KG1 (cell line): Measurements from ENCODE around the gene BCAS4.
"Not testable (repeated sequence)": the region's sequence is repeated elsewhere in the genome, so short reads cannot be mapped to it uniquely, and the experiment has no call there.

Experiments
- DNase-seq: peaks from one replicate; lab custom pipeline; 2025; lab: John Stamatoyannopoulos, UW

The BCAS4 gene, protein sequence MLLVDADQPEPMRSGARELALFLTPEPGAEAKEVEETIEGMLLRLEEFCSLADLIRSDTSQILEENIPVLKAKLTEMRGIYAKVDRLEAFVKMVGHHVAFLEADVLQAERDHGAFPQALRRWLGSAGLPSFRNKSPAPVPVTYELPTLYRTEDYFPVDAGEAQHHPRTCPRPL

DNA sequence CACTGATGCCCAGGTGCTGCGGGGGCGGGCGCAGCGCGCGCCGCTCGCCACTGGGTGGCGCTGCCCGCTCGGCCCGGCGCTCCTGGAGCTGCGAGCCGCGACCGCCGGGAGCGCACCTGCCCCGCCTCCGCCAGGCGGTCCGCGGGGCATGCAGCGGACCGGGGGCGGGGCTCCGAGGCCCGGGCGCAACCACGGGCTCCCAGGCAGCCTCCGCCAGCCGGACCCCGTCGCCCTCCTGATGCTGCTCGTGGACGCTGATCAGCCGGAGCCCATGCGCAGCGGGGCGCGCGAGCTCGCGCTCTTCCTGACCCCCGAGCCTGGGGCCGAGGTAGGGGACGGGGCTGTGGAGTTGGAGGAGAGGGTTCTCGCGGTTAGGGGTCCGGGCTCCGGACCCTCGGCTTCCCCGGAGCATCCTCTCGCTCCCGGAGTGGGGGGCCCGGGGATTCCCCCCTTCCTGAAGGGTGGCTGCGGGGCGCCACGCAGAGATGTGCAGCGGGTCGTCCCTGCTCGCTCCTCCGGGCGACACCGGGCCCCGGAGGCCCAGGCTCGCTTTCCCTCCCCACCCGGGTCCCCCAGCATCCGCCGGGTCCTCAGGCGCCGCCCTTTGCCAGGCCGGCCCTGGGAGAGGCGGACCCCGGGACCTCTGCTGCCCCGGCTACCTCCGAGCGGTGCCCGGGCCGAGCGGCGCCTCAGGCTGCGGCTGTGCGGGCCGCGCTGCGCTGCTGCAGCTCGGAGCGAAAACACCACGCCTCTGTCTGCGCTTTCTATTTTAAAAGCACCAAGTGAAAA lies at the start of gene BCAS4:
Gene BCAS4 (plus strand): TSS at position 216 of the 789 bp plus-strand sequence. CDS start 23 bp downstream, at position 239.
- peak; percentile 40 for DNase-seq

DNA sequence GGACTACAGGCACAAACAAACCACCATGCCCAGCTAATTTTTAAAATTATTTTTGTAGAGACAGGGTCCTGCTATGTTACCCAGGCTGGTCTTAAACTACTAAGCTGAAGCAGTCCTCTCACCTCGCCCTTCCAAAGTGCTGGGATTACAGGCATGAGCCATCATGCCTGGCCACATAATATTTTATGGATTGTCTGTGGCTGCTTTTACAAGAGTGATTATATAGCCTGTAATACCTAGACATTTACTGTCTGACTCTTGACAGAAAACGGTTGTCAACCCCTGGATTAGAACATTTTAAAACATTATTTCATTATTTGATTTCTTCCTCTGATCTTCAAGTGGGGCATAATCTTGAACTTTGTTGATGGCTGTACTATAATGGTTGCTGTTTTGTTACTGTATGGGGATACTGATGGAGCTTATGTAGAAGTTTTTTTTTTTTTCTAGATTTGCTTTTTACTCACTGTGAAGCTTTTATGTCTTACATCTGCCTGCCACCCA lies 49.2 kb upstream of the BCAS4 start:
- DNase-seq, result no peak

DNA sequence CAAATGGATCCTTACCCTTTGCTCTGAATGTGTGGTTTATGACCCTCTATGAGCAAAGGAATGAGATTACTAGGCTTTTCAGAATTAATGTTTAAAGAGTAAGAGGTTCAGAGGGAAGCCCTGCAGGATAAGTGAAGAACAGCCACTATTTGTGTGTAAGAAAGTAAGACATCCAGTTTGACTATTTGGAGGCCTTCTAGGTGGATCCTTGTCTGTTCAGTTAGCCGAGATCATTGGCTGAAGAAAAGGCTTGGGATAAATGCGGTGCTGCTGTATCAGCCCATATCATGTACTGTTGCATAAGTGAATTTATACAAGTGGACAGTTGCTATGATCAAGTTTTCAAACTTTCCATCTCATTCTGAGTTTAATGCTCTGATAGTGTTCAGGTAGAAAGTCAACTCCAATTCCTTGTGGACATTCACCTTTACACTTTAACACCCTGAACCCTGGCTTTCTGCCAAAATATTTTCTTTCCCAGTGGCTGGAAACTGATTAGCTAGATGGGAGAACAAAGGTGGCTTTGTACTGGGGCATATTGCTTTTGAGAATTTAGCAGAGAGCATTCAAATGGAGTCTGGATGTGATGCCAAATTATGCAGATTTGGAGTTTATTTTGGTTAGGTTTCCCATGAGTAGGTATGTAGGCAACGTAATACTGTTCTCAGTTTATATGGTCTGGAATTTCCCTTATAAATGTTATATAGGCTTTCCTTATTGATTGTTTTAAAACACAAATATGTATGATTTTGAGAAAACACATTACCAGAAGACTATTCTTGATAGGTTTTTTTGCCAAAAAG lies 48.5 kb upstream of the BCAS4 start:
- DNase-seq, result no peak

DNA sequence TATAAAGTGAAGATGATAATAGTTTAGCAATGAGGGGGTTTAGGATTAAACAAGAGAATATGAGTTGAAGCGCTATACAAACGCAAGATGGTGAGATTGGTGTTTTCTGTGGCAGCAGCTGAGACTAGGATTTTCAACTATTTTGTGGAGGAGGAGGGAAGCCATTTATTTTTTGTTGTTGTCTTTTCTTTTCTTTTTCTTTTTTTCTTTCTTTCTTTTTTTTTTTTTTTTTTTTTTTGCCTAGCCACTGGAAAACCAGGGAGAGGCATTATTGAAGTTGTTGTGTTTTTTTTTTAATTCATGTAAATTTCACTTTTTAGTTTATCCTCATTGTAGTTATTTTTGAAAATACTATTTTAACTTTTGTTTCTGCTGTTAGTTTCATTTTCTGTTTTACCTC lies 47.6 kb upstream of the BCAS4 start:
- DNase-seq, result no peak

DNA sequence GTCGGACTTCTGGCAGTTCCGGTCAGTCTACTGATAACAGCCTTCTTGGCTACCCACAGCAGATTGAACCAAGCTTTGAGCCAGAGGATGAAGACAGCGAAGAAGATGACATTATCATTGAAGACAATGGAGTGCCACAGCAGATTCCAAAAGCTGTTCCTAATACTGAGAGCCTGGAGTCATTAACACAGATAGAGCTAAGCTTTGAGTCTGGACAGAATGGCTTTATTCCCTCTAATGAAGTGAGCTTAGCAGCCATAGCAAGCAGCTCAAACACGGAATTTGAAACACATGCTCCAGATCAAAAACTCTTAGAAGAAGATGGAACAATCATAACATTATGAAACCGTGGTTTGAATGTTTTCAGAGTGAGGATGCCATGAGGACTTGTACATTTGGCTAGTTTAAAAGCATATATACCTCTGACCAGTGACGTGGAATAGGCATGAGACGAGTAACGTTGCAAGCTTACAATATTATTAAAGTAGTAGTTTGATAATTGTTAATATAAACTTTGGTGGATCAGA lies 44.7 kb upstream of the BCAS4 start:
- no peak for DNase-seq

DNA sequence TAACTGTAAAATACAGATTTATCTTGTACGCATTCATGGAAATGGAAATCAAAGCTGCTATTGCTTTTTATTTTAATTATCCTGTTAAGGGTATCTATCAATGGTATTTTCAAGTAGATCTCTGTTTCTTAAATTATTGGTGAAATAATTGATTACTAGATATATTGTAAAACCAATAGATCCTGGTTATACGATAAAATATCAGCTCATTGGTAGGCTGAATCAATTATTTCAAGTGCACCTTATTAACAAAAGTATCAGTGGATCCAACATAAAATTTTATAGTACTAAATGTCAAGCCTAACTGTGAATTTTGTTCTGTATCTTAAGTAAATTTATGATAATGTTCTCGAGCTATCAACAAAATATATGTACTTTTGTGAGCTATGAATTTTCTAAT lies 41.7 kb upstream of the BCAS4 start:
- no peak for DNase-seq

DNA sequence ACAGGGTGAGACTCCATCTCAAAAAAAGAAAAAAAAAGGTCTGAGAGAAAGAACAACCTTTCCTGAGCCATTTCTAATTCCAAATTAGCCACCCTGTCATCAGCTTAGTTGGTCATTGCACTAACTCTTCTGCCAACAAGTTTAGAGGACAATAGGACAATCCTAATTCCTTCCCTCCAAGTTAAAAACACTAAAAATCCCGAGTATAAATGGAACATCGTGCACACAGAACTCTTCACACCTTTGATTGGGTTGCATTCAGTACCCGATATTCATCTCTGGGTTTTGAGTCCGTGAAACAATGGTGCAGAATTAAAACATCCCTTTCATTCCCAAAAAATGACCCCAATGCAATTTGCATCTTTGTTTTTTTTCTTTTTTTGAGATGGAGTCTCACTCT lies 40.4 kb upstream of the BCAS4 start:
- DNase-seq, result no peak

DNA sequence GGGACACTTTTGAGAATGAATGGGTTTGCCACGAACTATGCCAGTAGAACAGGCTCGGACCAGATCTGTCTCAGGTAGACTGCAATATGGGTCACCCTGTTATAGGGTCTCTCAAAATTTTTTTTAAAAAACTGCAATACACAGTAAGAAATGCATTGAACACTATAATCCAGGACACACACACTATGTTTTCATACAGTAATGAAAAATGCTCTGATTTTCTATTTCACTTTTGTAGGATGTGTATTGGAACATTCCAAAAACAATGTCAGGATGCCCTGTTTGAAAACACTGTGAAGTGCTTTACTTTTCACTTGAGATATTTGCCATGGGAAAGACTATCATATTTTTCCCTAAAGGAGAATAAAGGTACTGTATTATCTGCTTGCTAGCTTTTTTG lies 38.4 kb upstream of the BCAS4 start:
- DNase-seq, result no peak

DNA sequence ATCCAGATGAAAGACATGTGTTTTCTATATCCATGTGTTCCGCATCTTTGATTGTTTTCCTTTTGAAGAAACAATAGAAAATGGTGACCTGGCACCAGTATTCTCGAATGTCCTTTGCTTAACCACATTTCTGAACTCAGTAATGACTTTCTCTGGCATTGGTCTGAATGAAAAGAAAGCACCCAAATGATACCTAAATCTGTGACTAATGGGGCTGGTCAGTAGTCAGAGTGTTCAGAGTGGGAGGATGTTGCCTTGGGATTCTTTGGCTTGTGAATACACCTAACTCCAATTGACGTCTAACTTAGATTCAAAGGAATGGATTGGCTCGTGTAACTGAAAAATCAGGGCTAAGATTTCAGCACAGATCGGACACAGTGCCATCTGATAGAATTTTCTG lies 36.4 kb upstream of the BCAS4 start:
- DNase-seq, result no peak

DNA sequence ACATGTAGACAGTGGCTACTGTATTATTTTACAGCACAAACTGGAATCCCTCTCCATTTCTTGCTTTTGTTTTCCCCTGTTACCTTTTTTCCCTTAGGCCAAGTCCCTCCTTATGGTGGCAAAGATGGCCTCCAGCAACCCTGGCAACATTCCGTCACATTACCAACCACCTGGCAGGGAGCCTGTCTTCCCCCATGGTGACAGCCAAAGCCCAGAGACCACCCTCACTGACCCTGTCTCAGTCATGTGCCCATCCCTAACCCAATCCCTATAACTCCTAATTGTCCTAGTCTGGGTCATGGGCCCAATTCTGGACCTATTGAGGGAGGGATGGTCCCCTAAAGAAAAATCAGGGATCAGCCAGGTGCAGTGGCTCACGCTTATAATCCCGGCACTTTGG lies 35.9 kb upstream of the BCAS4 start:
- no peak for DNase-seq

DNA sequence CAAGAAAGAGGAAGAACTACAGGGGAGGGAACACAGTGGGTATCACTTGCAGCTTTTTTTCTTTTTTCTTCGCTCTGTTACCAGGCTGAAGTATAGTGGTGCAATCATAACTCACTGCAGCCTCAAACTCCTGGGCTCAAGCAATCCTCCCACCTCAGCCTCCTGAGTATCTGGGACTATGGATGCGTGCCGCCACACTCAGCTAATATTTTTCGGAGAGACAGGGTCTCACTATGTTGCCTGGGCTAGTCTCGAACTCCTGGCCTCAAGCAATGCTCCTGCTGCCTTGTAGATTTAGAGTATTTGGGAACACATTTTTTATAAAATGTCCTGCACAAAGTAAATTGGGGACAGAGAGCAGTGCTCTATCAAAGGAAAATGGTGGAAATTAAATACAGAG lies 35.2 kb upstream of the BCAS4 start:
- no peak for DNase-seq

DNA sequence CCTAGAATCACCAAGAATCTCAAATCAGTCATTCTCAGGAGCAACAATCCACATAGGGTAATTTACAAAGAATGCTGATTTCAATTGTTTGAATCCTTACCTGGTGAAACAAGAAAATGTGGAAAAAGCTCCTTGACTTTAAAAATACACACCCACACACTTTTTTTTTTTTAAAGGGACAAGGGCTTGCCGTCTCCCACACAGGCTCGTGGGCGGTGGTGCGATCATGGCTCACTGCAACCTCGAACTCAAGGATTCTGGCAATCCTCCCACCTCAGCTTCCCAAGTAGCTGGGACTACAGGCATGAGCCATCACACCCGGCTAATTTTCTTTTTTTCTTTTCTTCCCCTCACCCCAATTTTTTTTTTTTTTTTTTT lies 32.8 kb upstream of the BCAS4 start:
- DNase-seq, result no peak

DNA sequence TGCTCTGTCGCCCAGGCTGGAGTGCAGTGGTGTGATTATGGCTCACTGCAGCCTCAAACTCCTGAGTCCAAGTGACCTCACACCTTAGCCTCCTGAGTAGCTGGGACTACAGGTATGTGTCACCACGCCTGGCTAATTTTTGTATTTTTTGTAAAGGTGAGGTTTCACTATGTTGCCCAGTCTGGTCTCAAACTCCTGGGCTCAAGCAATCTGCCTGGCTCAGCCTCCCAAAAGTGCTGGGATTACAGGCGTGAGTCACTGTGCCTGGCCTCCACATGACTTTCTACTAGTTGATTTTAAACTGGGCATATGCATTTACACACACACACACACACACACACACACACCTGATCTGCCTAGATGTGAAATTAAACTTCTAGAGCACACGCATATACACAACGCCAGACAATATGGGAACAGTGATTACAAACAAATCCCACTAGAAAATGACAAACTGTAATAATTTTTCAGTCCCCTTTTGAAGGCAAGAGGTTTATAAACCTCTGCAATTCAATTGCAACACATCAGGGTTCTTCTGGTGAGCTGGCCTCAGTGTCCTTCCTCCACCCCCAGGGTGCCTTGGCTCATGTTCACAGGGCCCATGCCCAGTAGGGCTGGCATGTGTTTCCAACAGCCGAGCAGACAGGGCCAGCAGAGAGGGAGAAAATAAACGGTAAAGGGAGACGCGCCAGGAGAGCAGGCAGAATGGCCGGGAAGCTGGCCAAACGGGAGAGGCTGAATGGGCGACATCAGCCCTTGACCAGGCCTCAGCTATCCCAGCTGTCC lies 32.2 kb upstream of the BCAS4 start:
- no peak for DNase-seq

DNA sequence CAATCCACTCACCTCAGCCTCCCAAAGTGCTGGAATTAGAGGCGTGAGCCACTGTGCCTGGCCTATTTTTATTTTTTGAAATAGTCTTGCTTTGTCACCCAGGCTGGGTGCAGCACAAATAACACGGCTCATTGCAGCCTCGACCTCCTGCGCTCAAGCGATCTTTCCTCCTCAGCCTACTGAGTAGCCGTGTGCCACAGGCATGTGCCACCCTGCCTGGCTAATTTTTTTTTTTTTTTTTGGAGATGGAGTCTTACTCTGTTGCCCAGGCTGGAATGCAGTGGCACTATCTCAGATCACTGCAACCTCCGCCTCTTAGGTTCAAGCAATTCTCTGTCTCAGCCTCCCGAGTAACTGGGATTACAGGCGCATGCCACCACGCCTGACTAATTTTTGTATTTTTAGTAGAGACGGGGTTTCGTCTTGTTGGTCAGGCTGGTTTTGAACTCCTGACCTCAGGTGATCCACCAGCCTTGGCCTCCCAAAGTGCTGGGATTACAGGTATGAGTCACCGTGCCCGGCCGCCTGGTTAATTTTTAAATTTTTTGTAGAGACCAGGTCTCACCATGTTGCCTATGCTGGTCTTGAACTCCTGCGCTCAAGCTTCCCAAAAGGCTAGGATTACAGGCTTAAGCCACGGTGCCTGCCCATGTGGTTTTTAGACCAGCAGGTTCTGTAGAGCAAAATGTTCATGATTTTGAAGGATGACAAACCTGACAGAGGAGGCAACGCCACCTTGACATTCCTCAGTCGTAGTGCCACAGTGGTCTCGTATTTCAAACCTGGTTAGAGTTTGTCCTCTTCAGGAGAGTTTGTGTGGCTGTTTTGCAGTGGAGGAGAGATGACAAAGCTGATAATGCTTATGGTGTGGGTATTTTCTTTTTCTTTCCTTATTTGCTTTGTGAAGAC lies 31.1 kb upstream of the BCAS4 start:
- DNase-seq, result not testable (repeated sequence)

DNA sequence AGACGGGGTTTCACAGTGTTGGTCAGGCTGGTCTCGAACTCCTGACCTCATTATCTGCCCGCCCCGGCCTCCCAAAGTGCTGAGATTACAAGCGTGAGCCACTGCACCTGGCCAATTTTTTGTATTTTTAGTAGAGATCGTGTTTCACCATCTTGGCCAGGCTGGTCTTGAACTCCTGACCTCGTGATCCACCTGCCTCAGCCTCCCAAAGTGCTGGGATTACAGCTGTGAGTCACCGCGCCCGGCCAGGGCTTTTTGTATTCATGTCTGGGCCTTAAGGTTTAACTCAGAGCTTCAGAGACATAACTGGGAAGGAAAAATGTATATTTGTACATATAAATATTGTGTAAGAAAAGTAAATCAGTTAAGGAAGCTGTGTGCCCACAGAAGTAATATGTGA lies 29.6 kb upstream of the BCAS4 start:
- DNase-seq, result not testable (repeated sequence)

DNA sequence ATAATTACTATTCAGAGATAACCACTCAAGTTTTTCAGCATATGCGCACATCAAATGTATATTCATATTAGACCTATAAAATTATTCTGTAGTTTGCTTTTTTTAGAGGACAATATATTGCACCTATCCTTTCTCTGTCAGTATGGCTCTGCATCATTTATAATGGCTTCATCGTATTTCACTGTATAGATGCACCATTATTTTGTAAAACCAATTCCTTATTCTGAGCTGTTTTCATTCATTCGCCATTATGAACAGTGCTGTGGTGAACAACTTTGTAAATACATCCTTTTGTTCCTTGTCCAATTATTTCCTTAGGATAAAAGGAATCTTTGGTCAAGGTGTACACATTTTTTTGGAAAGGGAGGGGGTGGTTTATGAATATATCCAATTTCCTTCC lies 29.2 kb upstream of the BCAS4 start:
- no peak for DNase-seq

DNA sequence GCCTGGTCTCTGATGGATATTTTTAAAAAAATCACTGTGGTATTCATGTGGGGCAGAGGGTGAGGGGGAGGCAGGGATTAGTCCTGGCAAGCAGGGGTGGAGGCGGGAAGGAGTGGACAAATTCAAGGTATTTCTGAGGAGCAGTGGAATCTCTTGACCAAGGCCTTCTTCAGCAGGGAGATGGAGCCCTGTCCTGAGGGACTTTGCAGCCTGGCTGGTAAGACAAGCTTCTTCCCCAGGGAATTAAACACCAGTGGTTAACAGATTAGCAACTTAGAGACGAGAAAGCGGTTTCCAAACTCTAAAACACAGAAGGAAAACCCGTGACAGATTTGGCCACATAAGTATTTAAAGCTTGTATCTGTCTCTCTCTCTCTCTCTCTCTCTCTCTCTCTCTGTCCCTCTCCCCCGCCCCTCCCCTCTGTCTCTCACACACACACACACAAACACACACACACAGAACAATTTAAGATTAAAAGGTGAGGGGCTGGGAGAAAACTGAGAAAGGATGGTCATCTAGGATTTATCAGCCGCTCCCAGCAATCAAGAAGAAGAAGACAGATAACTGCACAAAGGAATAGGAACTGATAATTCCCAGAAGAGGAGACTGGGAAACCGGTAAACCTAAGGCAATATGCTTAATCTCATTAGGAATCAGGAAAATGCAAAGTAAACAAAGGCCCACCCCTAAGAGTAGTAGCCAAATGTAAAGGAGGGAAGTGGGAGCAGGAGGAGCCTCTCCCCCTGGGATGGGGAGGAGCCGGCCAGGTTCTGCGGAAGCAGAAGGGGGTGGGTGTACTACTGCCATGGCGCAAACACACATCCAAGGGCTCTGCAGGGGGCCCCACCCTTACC lies 27.7 kb upstream of the BCAS4 start:
- DNase-seq, result not testable (repeated sequence)

DNA sequence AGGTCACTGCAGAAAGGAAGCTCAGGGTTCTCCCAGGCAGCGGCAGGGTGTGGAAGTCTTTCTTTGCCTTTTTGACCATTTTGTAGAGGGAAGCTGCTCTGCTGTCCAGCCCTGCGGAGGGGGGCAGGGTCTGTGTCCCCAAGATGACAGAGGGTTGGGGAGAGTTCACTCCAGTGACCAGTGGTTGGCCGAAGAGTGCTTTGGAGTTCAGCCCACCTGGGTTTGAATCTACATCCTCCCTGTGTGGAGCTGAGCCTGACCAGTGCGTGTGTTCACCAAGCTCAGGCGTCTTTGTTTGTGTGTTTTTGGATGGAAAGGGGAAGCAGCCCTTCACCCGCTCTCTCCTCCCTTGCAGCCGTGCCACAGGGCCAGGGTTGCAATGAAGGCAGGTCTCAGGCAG lies 25.9 kb upstream of the BCAS4 start:
- not testable (repeated sequence) for DNase-seq

DNA sequence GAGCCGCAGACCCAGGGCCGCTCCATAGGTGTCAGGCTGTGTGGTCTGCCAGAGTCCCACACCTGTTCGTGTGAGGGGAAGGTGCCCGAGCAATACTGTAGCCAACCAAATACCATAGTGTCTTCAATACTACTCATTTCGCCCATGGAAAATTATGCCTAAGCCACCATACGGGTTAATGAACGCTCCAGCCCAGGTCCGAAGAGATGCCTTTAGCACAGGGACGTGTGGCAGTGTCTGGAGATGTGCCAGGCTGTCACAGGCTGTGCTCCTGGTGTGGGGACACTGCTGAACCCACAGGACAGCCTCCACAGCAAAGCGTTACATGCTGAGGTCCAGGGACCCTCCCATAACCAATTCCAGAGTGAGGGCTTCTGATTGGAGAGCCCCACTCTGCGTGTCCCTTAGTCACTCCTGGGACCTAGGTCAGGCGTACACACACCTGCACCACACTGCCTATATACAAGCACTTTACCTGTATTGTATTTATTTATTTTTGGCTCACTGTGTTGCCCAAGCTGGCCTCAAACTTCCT lies 25.2 kb upstream of the BCAS4 start:
- not testable (repeated sequence) for DNase-seq
